SU-DHL-6 (cell line): ENCODE measurements around the gene SCAPER.

Experiments used
- EZH2phosphoT487 ChIP-seq: fragments of 200-600 bp; sonication (generic), shearing (Covaris generic); conservative IDR thresholded peaks from 2 replicates; pipeline ENCODE4 v1.6.1; 2018; ENCODE audit warnings: mild to moderate bottlenecking, antibody characterized with exemption, low read length, moderate library complexity, mixed read lengths
- TF ChIP-seq, protein P1 (sequence below): fragments of 200-600 bp; sonication (generic); IDR thresholded peaks from one replicate; pipeline ENCODE4 v1.5.1; 2017; ENCODE audit warnings: antibody characterized with exemption, mild to moderate bottlenecking, low read length, moderate library complexity; ENCODE audit not compliant: insufficient read depth, poor library complexity, severe bottlenecking

DNA sequence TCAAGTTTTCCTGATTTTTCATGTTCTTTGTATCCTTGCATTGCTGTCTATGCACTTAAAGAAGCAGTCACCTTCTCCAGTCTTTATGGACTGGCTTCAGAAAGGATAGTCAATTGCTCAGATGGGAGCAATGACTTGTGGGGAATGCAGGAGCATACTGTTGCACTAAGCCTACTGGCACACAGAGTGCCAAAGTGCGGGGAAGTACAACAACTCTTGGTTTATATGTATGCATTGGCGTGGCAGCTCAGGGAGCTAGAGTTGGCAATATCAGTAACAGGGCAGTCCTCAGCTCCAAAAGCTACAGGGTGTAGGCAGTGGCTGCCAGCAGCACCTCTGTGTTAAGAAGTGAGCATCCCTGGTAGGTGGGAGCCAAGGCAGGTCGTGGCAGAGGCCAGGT is 141.1 kb downstream of the SCAPER start:
- TF ChIP-seq, protein P1, sequence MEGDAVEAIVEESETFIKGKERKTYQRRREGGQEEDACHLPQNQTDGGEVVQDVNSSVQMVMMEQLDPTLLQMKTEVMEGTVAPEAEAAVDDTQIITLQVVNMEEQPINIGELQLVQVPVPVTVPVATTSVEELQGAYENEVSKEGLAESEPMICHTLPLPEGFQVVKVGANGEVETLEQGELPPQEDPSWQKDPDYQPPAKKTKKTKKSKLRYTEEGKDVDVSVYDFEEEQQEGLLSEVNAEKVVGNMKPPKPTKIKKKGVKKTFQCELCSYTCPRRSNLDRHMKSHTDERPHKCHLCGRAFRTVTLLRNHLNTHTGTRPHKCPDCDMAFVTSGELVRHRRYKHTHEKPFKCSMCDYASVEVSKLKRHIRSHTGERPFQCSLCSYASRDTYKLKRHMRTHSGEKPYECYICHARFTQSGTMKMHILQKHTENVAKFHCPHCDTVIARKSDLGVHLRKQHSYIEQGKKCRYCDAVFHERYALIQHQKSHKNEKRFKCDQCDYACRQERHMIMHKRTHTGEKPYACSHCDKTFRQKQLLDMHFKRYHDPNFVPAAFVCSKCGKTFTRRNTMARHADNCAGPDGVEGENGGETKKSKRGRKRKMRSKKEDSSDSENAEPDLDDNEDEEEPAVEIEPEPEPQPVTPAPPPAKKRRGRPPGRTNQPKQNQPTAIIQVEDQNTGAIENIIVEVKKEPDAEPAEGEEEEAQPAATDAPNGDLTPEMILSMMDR = no peak
- no peak for TF ChIP-seq EZH2phosphoT487
